HFFc6 (cell line): ENCODE measurements around the gene MBOAT1. TPM values are rescaled to one million over a fixed set of nuclear protein-coding genes. Genes with fewer than 3 reads are reported as not detected.

Source experiments
- DNase-seq: peaks from one replicate; pipeline ENCODE4 v3.0.0-alpha.2; 2018
- H3K27ac Mint-ChIP-seq: 2 replicates; pipeline ENCODE4 v1.8.0; 2020; ENCODE audit warnings: mild to moderate bottlenecking, mixed read lengths
- H3K27me3 Mint-ChIP-seq: 2 replicates; pipeline ENCODE4 v1.8.0; 2021; ENCODE audit warnings: mild to moderate bottlenecking, moderate library complexity, mixed read lengths; ENCODE audit not compliant: insufficient read depth
- H3K36me3 Mint-ChIP-seq: 2 replicates; pipeline ENCODE4 v1.8.0; 2021; ENCODE audit warnings: low read depth, mixed read lengths
- H3K4me1 Mint-ChIP-seq: 2 replicates; pipeline ENCODE4 v1.8.0; 2020; ENCODE audit warnings: low read depth, mixed read lengths
- H3K4me3 Mint-ChIP-seq: 2 replicates; pipeline ENCODE4 v1.8.0; 2020; ENCODE audit warnings: mild to moderate bottlenecking, moderate library complexity, mixed read lengths
- H3K9me3 Mint-ChIP-seq: 2 replicates; pipeline ENCODE4 v1.8.0; 2020; ENCODE audit warnings: mild to moderate bottlenecking, mixed read lengths
- total RNA-seq, 6 experiments: library from RNA; stranded (reverse); fragmentation: NEBNext Ultra II Directional; extraction: Animal tissue kit (Norgen Biotek cat#: 25700); gene quantifications; 2 replicates in 1 of 6; 3 replicates in 5 of 6; pipeline ENCODE4 v1.2.3, GENCODE V29; 2021
- TF ChIP-seq, protein P1 (sequence below): fragments of 200-600 bp; sonication (generic); IDR thresholded peaks from 2 replicates; pipeline ENCODE4 v1.5.0; 2021; ENCODE audit warnings: antibody characterized with exemption, mild to moderate bottlenecking

Gene MBOAT1
- total RNA-seq, 6 experiments from 2014 or later = 5.4 to 7.7 (median 6.1) TPM

GRCh38 chr6:20236909-20237600, 24.8 kb upstream of the MBOAT1 start:
- DNase-seq = no peak
- Mint-ChIP-seq H3K4me3 (no peak overlapping the region), H3K27me3 (peaks cover 11% of the 10 kb centered on the region), H3K9me3 (no peaks in the 10 kb centered on the region), H3K27ac (no peak overlapping the region), H3K4me1 (no peaks in the 10 kb centered on the region), H3K36me3 (no peaks in the 10 kb centered on the region)
- TF ChIP-seq, protein P1, sequence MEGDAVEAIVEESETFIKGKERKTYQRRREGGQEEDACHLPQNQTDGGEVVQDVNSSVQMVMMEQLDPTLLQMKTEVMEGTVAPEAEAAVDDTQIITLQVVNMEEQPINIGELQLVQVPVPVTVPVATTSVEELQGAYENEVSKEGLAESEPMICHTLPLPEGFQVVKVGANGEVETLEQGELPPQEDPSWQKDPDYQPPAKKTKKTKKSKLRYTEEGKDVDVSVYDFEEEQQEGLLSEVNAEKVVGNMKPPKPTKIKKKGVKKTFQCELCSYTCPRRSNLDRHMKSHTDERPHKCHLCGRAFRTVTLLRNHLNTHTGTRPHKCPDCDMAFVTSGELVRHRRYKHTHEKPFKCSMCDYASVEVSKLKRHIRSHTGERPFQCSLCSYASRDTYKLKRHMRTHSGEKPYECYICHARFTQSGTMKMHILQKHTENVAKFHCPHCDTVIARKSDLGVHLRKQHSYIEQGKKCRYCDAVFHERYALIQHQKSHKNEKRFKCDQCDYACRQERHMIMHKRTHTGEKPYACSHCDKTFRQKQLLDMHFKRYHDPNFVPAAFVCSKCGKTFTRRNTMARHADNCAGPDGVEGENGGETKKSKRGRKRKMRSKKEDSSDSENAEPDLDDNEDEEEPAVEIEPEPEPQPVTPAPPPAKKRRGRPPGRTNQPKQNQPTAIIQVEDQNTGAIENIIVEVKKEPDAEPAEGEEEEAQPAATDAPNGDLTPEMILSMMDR = no peak

- no peak for DNase-seq
- Mint-ChIP-seq H3K4me1 (no peaks in the 10 kb centered on the region), H3K27ac (no peak overlapping the region), H3K27me3 (peaks cover 11% of the 10 kb centered on the region), H3K9me3 (no peaks in the 10 kb centered on the region), H3K36me3 (no peaks in the 10 kb centered on the region), H3K4me3 (no peak overlapping the region)
- TF ChIP-seq, protein P1 = no peak
Measured at GRCh38 chr6:20236344-20236743, 24.1 kb upstream of the MBOAT1 start.

DNA sequence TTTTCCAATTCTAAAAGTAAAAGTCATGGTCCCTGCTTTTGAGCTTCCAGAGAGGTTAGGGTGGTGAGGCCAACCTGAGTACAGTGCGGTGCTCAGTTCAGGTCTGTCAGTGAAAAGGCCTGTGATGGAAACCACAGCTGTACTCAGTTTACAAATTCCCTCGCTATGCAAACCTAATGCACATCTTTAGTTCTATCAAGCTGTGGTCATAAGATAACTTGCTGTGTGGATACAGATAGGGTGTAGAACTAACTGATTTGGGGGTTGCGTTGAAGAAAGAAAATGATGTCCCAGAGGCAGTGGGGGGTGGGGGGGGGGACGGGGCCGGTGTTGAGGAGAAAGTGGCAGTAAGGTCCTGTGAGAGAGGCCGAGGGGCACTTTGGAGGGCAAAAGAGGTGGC, 22.8 kb upstream of the MBOAT1 start:
- H3K4me1 Mint-ChIP-seq = no peaks in the 10 kb centered on the region

GRCh38 chr6:20234136-20234535, 21.9 kb upstream of the MBOAT1 start:
- Mint-ChIP-seq H3K36me3 (no peaks in the 10 kb centered on the region), H3K27me3 (peaks cover 6% of the 10 kb centered on the region), H3K9me3 (no peaks in the 10 kb centered on the region), H3K4me1 (no peaks in the 10 kb centered on the region), H3K4me3 (no peak overlapping the region), H3K27ac (no peak overlapping the region)
- TF ChIP-seq, protein P1 = no peak
- DNase-seq = no peak

More for the DNA sequence above, 22.8 kb upstream of the MBOAT1 start:
- TF ChIP-seq, protein P1 = no peak
- Mint-ChIP-seq H3K4me3 (no peak overlapping the region), H3K9me3 (no peaks in the 10 kb centered on the region), H3K36me3 (no peaks in the 10 kb centered on the region), H3K27me3 (peaks cover 11% of the 10 kb centered on the region), H3K27ac (no peak overlapping the region)
- no peak for DNase-seq

- H3K27me3 Mint-ChIP-seq = peaks cover 6% of the 10 kb centered on the region
- no peak overlapping the region for H3K27ac Mint-ChIP-seq
- no peaks in the 10 kb centered on the region for H3K9me3 Mint-ChIP-seq
- TF ChIP-seq, protein P1 = no peak
- H3K4me1 Mint-ChIP-seq = no peaks in the 10 kb centered on the region
- DNase-seq = no peak
- H3K36me3 Mint-ChIP-seq = no peaks in the 10 kb centered on the region
- H3K4me3 Mint-ChIP-seq = no peak overlapping the region
Measured at GRCh38 chr6:20233007-20233730, 20.9 kb upstream of the MBOAT1 start.
